HL-60 (cell line): Measurements from ENCODE around the gene SPATA13.

ENCODE experiments used
- DNase-seq, 2 experiments: peaks; one replicate each; pipeline ENCODE4 v3.0.0-alpha.2; 2010 to 2020; ENCODE audit warnings: low read depth in 1 of 2, low spot score in 1 of 2
- H3K27ac ChIP-seq: fragments of 250-450 bp; sonication (Bioruptor Pico); replicated peaks from 2 replicates; pipeline ENCODE4 v1.5.1; 2020; ENCODE audit warnings: mild to moderate bottlenecking, moderate library complexity
- H3K27me3 ChIP-seq: fragments of 250-450 bp; sonication (Bioruptor Pico); 2 replicates; pipeline ENCODE4 v1.5.1; 2021; ENCODE audit warnings: mild to moderate bottlenecking, moderate library complexity; ENCODE audit not compliant: insufficient read depth, poor library complexity, severe bottlenecking
- H3K4me3 ChIP-seq: replicated peaks from 2 replicates; pipeline ENCODE4 v1.5.1; 2011; ENCODE audit warnings: mild to moderate bottlenecking, control low read depth, low read length; ENCODE audit not compliant: insufficient read depth
- CTCF ChIP-seq: IDR thresholded peaks from one replicate; pipeline ENCODE4 v1.5.1; 2011; ENCODE audit warnings: low read length, control low read depth, inconsistent platforms; ENCODE audit not compliant: insufficient read depth
- GABPA ChIP-seq: IDR thresholded peaks from 2 replicates; pipeline ENCODE4 v1.6.1; 2012; ENCODE audit warnings: low read depth
- POLR2AphosphoS5 ChIP-seq: IDR thresholded peaks from 2 replicates; pipeline ENCODE4 v1.6.1; 2012; ENCODE audit warnings: low read depth
- REST ChIP-seq: IDR thresholded peaks from 2 replicates; pipeline ENCODE4 v1.6.1; 2012; ENCODE audit warnings: low read depth; ENCODE audit not compliant: insufficient replicate concordance
- SPI1 ChIP-seq: IDR thresholded peaks from 2 replicates; pipeline ENCODE4 v1.6.1; 2012; ENCODE audit warnings: low read depth, mild to moderate bottlenecking, borderline replicate concordance

Gene SPATA13

DNA sequence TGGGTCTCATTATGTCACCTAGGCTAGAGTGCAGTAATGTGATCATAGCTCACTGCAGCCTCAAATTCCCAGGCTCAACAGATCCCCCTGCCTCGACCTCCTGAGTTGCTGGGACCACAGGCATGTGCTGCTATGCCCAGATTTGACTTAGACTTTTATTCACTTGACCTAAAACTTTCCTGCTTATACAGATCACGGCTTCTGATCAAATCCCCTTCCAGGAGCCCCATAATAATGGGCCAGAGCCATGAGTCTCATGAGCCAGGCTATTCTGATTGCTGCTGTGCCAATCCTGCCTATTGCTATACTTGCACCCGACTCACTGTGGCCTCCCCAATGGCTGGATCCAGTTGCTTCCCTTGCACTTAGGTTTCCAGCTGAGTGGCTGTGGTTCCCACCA, 190.9 kb downstream of the SPATA13 start:
- Histone ChIP-seq H3K27ac (no peak overlapping the region), H3K4me3 (no peak overlapping the region), H3K27me3 (no peaks in the 10 kb centered on the region)
- TF ChIP-seq CTCF, result no peak
- no peak for TF ChIP-seq GABPA
- TF ChIP-seq SPI1, result no peak
- no peak for TF ChIP-seq POLR2AphosphoS5
- TF ChIP-seq REST, result no peak
- no peak for DNase-seq

- Histone ChIP-seq H3K4me3 (no peak overlapping the region), H3K27me3 (no peaks in the 10 kb centered on the region), H3K27ac (no peak overlapping the region)
- no peak for DNase-seq
- TF ChIP-seq SPI1, result no peak
- no peak for TF ChIP-seq REST
- no peak for TF ChIP-seq CTCF
Measured at GRCh38 chr13:24353736-24354135, 193.2 kb downstream of the SPATA13 start.

GRCh38 chr13:24355103-24355502, 194.6 kb downstream of the SPATA13 start:
- H3K27ac ChIP-seq, result no peak overlapping the region

More at GRCh38 chr13:24355103-24355502, 194.6 kb downstream of the SPATA13 start:
- H3K4me3 ChIP-seq, result no peak overlapping the region
- no peaks in the 10 kb centered on the region for H3K27me3 ChIP-seq
- no peak for DNase-seq
- TF ChIP-seq POLR2AphosphoS5 (no peak), GABPA (no peak), SPI1 (no peak), REST (no peak), CTCF (no peak)
